Esophagus squamous epithelium (tissue), 4 donors: ENCODE results near the gene CLTCL1.

Experiments
- CTCF ChIP-seq, 6 experiments: fragments of 450-650 bp in 4 of 6; fragments of 200-600 bp in 2 of 6; sonication (generic) in 2 of 6; IDR thresholded peaks; one replicate each; pipeline ENCODE4 v1.5.1; 2016 to 2019; ENCODE audit warnings: antibody characterized with exemption in 6 of 6, mild to moderate bottlenecking in 4 of 6, moderate library complexity in 4 of 6
- POLR2A ChIP-seq, 4 donors: fragments of 450-650 bp; IDR thresholded peaks; one replicate each; pipeline ENCODE4 v1.6.1; 2017; ENCODE audit warnings: antibody characterized with exemption in 4 of 4, mild to moderate bottlenecking in 4 of 4, moderate library complexity in 3 of 4

GRCh38 chr22:19193879-19194278 is 97.6 kb downstream of the CLTCL1 start:
- TF ChIP-seq CTCF (IDR thresholded peaks at IDR 0.05), result no peak
- no peak for TF ChIP-seq POLR2A (IDR thresholded peaks at IDR 0.05)
